ENCODE results near the gene OPRD1. TPM values are rescaled to one million over a fixed set of nuclear protein-coding genes. Genes with fewer than 3 reads are reported as not detected.

The OPRD1 gene
- total RNA-seq, 1 donor from 2014 or later: not detected

- no peak for DNase-seq (ENCODE audit: low spot score in 2 of 2)
- peak overlapping the region; percentile 90 to 94 for H3K4me3 ChIP-seq
- no peaks in the 10 kb centered on the region for H3K36me3 ChIP-seq
- no peaks in the 10 kb centered on the region for H3K27me3 ChIP-seq
- H3K9me3 ChIP-seq: no peaks in the 10 kb centered on the region
- peak overlapping the region; percentile 62 to 63 for H3K27ac ChIP-seq
- peaks cover 7 to 24% of the 10 kb centered on the region in 2 donors for H3K4me1 ChIP-seq
- intact Hi-C loops (cut with DNase I): loop anchor here (2.0 to 10.0 kb wide), 7 partner anchors 239 to 1894 kb away; partner anchors contain the start of genes SESN2, SRSF4, TAF12 and TRNP1
- no peak for TF ChIP-seq CTCF (IDR thresholded peaks at IDR 0.05)
These were observed 74.2 kb downstream of the OPRD1 start for GRCh38 chr1:28885977-28886730.

- Histone ChIP-seq H3K27ac (peak overlapping the region; percentile 62 to 63), H3K36me3 (no peaks in the 10 kb centered on the region), H3K27me3 (no peaks in the 10 kb centered on the region), H3K4me3 (peak overlapping the region; percentile 90 to 94), H3K9me3 (no peaks in the 10 kb centered on the region), H3K4me1 (peaks cover 7 to 24% of the 10 kb centered on the region in 2 donors)
- intact Hi-C loops (cut with DNase I): loop anchor here (1.0 to 10.0 kb wide), 8 partner anchors 27 to 1895 kb away; partner anchors contain the start of genes EPB41, SESN2, SRSF4 and TAF12
- DNase-seq (ENCODE audit: low spot score in 2 of 2): peak; percentile 53 to 92
- no peak for TF ChIP-seq CTCF (IDR thresholded peaks at IDR 0.05)
These were observed 74.9 kb downstream of the OPRD1 start for GRCh38 chr1:28886731-28887418.

- peak; percentile 20 to 70 for DNase-seq (ENCODE audit: low spot score in 2 of 2)
- no peak for TF ChIP-seq CTCF (IDR thresholded peaks at IDR 0.05)
- no peaks in the 10 kb centered on the region for H3K9me3 ChIP-seq
- H3K36me3 ChIP-seq: no peaks in the 10 kb centered on the region
- peak overlapping the region; percentile 62 to 63 for H3K27ac ChIP-seq
- no peaks in the 10 kb centered on the region for H3K27me3 ChIP-seq
- intact Hi-C loops (cut with DNase I): loop anchor here (1.0 to 10.0 kb wide), 8 partner anchors 27 to 1895 kb away; partner anchors contain the start of genes EPB41, SESN2, SRSF4 and TAF12
- peak overlapping the region; percentile 90 to 94 for H3K4me3 ChIP-seq
- peaks cover 7 to 21% of the 10 kb centered on the region in 2 donors for H3K4me1 ChIP-seq
These were observed 75.5 kb downstream of the OPRD1 start for GRCh38 chr1:28887419-28887834.

GRCh38 chr1:28887835-28888682 is 76.1 kb downstream of the OPRD1 start:
- TF ChIP-seq CTCF (IDR thresholded peaks at IDR 0.05): no peak
- Histone ChIP-seq H3K4me3 (peak overlapping the region; percentile 90 to 94), H3K36me3 (no peaks in the 10 kb centered on the region), H3K9me3 (no peaks in the 10 kb centered on the region), H3K27ac (peak overlapping the region; percentile 62 to 63), H3K27me3 (no peaks in the 10 kb centered on the region), H3K4me1 (peaks cover 7 to 21% of the 10 kb centered on the region in 2 donors)
- DNase-seq (ENCODE audit: low spot score in 2 of 2): peak in 1 of 2 donors; percentile 65
- intact Hi-C loops (cut with DNase I): loop anchor here (1.0 to 10.0 kb wide), 8 partner anchors 26 to 1896 kb away; partner anchors contain the start of genes EPB41, SESN2, SRSF4 and TAF12

GRCh38 chr1:28888915-28889314 is 76.9 kb downstream of the OPRD1 start:
- DNase-seq (ENCODE audit: low spot score in 2 of 2): no peak
- no peak for TF ChIP-seq CTCF (IDR thresholded peaks at IDR 0.05)
- H3K4me1 ChIP-seq: peaks cover 7 to 21% of the 10 kb centered on the region in 2 donors

More at GRCh38 chr1:28888915-28889314, 76.9 kb downstream of the OPRD1 start:
- Histone ChIP-seq H3K36me3 (no peaks in the 10 kb centered on the region), H3K27me3 (no peaks in the 10 kb centered on the region), H3K9me3 (no peaks in the 10 kb centered on the region), H3K27ac (no peak overlapping the region), H3K4me3 (no peak overlapping the region)
- intact Hi-C loops (cut with DNase I): loop anchor here (5.0 to 10.0 kb wide), 6 partner anchors 247 to 1897 kb away; partner anchors contain the start of genes SESN2, SRSF4, TAF12 and TRNP1

Data from ascending aorta (tissue), 2 donors.